ENCODE results near the gene FAM168A.

Gene FAM168A

GRCh38 chr11:73403541-73403940 is 194.4 kb downstream of the FAM168A start:
- DNase-seq: no peak

- no peak for DNase-seq
Observed at GRCh38 chr11:73402834-73403185, 195.1 kb downstream of the FAM168A start.

GRCh38 chr11:73401924-73402833 is 195.7 kb downstream of the FAM168A start:
- no peak for DNase-seq

- DNase-seq: no peak
Observed at GRCh38 chr11:73401217-73401923, 196.5 kb downstream of the FAM168A start.

GRCh38 chr11:73400293-73400692 is 197.6 kb downstream of the FAM168A start:
- DNase-seq: no peak

- no peak for DNase-seq
Observed at GRCh38 chr11:73399636-73400035, 198.3 kb downstream of the FAM168A start.

GRCh38 chr11:73399159-73399590 is 198.7 kb downstream of the FAM168A start:
- DNase-seq: no peak

- DNase-seq: no peak
Observed at GRCh38 chr11:73398721-73399120, 199.2 kb downstream of the FAM168A start.

- DNase-seq: no peak
Observed at GRCh38 chr11:73398132-73398526, 199.8 kb downstream of the FAM168A start.

- no peak for DNase-seq
Observed at GRCh38 chr11:73397468-73398131, 200.3 kb downstream of the FAM168A start.

- DNase-seq: no peak
Observed at GRCh38 chr11:73396985-73397384, 200.9 kb downstream of the FAM168A start.

- DNase-seq: no peak
Observed at GRCh38 chr11:73396251-73396930, 201.5 kb downstream of the FAM168A start.

- no peak for DNase-seq
Observed at GRCh38 chr11:73395297-73396208, 202.4 kb downstream of the FAM168A start.

GRCh38 chr11:73394416-73395296 is 203.3 kb downstream of the FAM168A start:
- DNase-seq: no peak

GRCh38 chr11:73393479-73394415 is 204.2 kb downstream of the FAM168A start:
- peak in 48 of 56 donors; percentile 13 to 89 (median 52) for DNase-seq

GRCh38 chr11:73393011-73393380 is 204.9 kb downstream of the FAM168A start:
- DNase-seq: no peak

GRCh38 chr11:73392108-73393010 is 205.6 kb downstream of the FAM168A start:
- no peak for DNase-seq
